Measurements from ENCODE around the gene KSR2.

KSR2 gene

GRCh38 chr12:117692512-117692911 lies 276.3 kb downstream of the KSR2 start:
- DNase-seq (ENCODE audit: low read depth in 2 of 2), result no peak

- DNase-seq (ENCODE audit: low read depth in 2 of 2), result no peak
These were observed 278.9 kb downstream of the KSR2 start for GRCh38 chr12:117689857-117690256.

- DNase-seq (ENCODE audit: low read depth in 2 of 2), result no peak
These were observed 280.3 kb downstream of the KSR2 start for GRCh38 chr12:117688446-117688845.

- no peak for DNase-seq (ENCODE audit: low read depth in 2 of 2)
These were observed 281.8 kb downstream of the KSR2 start for GRCh38 chr12:117686911-117687377.

GRCh38 chr12:117686210-117686609 lies 282.6 kb downstream of the KSR2 start:
- DNase-seq (ENCODE audit: low read depth in 2 of 2), result no peak

GRCh38 chr12:117685110-117685926 lies 283.5 kb downstream of the KSR2 start:
- no peak for DNase-seq (ENCODE audit: low read depth in 2 of 2)

GRCh38 chr12:117684471-117684870 lies 284.3 kb downstream of the KSR2 start:
- no peak for DNase-seq (ENCODE audit: low read depth in 2 of 2)

GRCh38 chr12:117680312-117680711 lies 288.5 kb downstream of the KSR2 start:
- no peak for DNase-seq (ENCODE audit: low read depth in 2 of 2)

- DNase-seq (ENCODE audit: low read depth in 2 of 2), result no peak
These were observed 289.0 kb downstream of the KSR2 start for GRCh38 chr12:117679776-117680175.

GRCh38 chr12:117674763-117675162 lies 294.0 kb downstream of the KSR2 start:
- no peak for DNase-seq (ENCODE audit: low read depth in 2 of 2)

- no peak for DNase-seq (ENCODE audit: low read depth in 2 of 2)
These were observed 294.5 kb downstream of the KSR2 start for GRCh38 chr12:117674313-117674712.

GRCh38 chr12:117671734-117672133 lies 297.1 kb downstream of the KSR2 start:
- no peak for DNase-seq (ENCODE audit: low read depth in 2 of 2)

GRCh38 chr12:117664169-117664568 lies 304.6 kb downstream of the KSR2 start:
- no peak for DNase-seq (ENCODE audit: low read depth in 2 of 2)

- DNase-seq (ENCODE audit: low read depth in 2 of 2), result no peak
These were observed 306.0 kb downstream of the KSR2 start for GRCh38 chr12:117662620-117663395.

- DNase-seq (ENCODE audit: low read depth in 2 of 2), result no peak
These were observed 306.6 kb downstream of the KSR2 start for GRCh38 chr12:117662220-117662619.

- DNase-seq (ENCODE audit: low read depth in 2 of 2), result no peak
These were observed 307.3 kb downstream of the KSR2 start for GRCh38 chr12:117661471-117661870.

GRCh38 chr12:117660896-117661295 lies 307.9 kb downstream of the KSR2 start:
- DNase-seq (ENCODE audit: low read depth in 2 of 2), result no peak

GRCh38 chr12:117658226-117658625 lies 310.6 kb downstream of the KSR2 start:
- DNase-seq (ENCODE audit: low read depth in 2 of 2), result no peak

- DNase-seq (ENCODE audit: low read depth in 2 of 2), result no peak
These were observed 319.0 kb downstream of the KSR2 start for GRCh38 chr12:117649796-117650195.

GRCh38 chr12:117646520-117646919 lies 322.3 kb downstream of the KSR2 start:
- no peak for DNase-seq (ENCODE audit: low read depth in 2 of 2)

GRCh38 chr12:117645473-117645872 lies 323.3 kb downstream of the KSR2 start:
- no peak for DNase-seq (ENCODE audit: low read depth in 2 of 2)

GRCh38 chr12:117643971-117644370 lies 324.8 kb downstream of the KSR2 start:
- DNase-seq (ENCODE audit: low read depth in 2 of 2), result no peak

- DNase-seq (ENCODE audit: low read depth in 2 of 2), result no peak
These were observed 326.9 kb downstream of the KSR2 start for GRCh38 chr12:117641885-117642284.
